Measurements from ENCODE around the gene OR1F1. TPM values are rescaled to one million over a fixed set of nuclear protein-coding genes. Genes with fewer than 3 reads are reported as not detected.

Gene OR1F1
- total and polyA plus RNA-seq, 11 donors = not detected

DNA sequence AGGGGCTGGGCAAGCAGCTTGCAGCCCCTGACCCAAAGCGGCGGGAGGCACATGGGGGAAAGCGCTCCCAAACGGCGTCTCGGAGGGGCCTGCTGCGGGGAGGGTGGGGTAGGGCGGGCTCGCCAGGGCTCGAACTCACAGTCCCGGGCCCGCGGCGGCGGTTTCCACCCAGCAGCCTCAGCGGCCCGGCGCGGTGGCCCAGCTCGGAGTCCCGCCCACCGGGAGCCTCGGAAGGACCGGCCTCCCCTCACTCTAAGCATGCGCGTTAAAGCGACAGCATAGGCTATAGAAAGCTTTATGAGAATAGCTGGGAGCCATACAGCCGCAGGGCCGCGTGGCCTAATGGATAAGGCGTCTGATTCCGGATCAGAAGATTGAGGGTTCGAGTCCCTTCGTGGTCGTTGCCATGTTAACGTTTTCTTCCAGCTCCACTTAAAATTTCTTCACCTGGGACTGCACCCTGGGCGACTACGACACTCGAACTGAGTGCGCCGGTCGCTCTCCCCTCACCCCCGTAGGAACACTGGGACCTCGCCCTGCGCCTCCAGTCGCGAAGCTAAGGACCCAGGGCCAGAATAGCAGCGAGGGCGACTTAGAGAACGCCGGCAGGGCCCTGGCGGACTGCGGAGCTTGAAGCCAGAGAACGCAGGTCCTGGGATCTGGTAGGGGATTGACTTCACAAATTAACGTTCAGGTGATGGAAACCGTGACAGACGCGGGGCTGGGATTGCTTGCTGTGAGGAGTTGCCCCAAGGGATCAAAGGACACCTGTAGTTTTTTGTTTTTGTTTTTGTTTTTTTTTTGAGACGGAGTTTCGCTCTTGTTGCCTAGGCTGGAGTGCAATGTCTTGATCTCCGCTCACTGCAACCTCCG lies 37.4 kb upstream of the OR1F1 start:
- Histone ChIP-seq H3K36me3 (no peaks in the 10 kb centered on the region), H3K4me1 (peaks cover 0 to 32% (median 17%) of the 10 kb centered on the region in 12 donors), H3K4me3 (peak overlapping the region; percentile 24 to 82 (median 71)), H3K27me3 (no peaks in the 10 kb centered on the region), H3K9me3 (peaks cover 0 to 7% (median 0%) of the 10 kb centered on the region in 12 donors), H3K27ac (peak overlapping the region; percentile 51 to 94 (median 88))
- WGBS, 4 donors = 1 to 5% (median 2%) methylated on average over 33 to 62 of the region's 62 CpGs
- ATAC-seq (peak; percentile 91 to 94 (median 94)), DNase-seq (peak; percentile 94 to 96 (median 95))
- TF ChIP-seq POLR2A (IDR thresholded peaks at IDR 0.05) (peak in 1 of 2 donors; percentile 49), CTCF (IDR thresholded peaks at IDR 0.05) (peak in 1 of 12 donors; percentile 8)
- intact Hi-C loops (cut with DNase I) = loop anchor here in 1 of 10 donors (5.0 kb wide), 1 partner anchor 112 kb away; no protein-coding TSS in a partner anchor

- no peaks in the 10 kb centered on the region for H3K27me3 ChIP-seq
- H3K27ac ChIP-seq = peak overlapping the region in 8 of 12 donors; percentile 17 to 76 (median 53)
- ATAC-seq = no peak
- intact Hi-C loops (cut with DNase I) = loop anchor here in 1 of 10 donors (5.0 kb wide), 1 partner anchor 110 kb away; no protein-coding TSS in a partner anchor
- WGBS, 4 donors = 5 to 6% (median 5%) methylated on average over 15 of the region's 15 CpGs
- DNase-seq = peak in 1 of 5 donors; percentile 16
- peaks cover 0 to 9% (median 0%) of the 10 kb centered on the region in 12 donors for H3K9me3 ChIP-seq
- no peaks in the 10 kb centered on the region for H3K36me3 ChIP-seq
- no peak for TF ChIP-seq POLR2A (IDR thresholded peaks at IDR 0.05)
- TF ChIP-seq CTCF (IDR thresholded peaks at IDR 0.05) = no peak
- H3K4me1 ChIP-seq = peaks cover 0 to 29% (median 17%) of the 10 kb centered on the region in 12 donors
- peak overlapping the region in 11 of 12 donors; percentile 31 to 82 (median 73) for H3K4me3 ChIP-seq
Measured at GRCh38 chr16:3152027-3152276, 36.1 kb upstream of the OR1F1 start.

DNA sequence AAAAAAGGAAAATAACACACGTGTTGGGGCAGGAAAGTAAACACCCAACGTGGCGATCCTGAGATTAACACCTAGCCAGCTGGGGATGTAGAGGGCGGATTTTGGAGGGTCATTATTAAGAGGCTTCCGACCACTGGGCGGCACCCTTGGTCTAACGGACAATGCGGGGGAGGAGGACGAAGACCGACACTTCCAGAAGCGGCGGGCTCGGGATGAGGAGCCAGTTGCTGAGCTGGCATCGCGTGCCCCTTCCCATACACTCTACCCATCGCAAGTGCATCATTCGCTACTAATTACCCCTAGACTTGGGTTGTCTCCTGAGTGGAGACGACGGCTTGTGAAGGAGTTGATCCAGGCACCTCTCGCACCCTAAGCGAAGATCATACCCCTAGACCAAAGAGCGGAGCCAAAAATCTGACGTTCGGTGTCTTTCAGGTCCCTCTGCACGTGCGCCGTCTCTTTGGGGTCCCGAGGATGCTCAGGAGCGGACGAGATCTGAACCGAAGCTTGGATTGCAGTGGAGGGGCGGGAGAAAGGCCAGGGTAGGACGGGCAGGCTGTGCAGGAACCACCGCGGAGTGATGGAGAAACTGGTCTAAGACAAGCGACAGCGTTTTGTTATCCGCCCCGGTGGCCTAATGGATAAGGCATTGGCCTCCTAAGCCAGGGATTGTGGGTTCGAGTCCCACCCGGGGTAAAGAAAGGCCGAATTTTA lies 35.6 kb upstream of the OR1F1 start:
- no peaks in the 10 kb centered on the region for H3K36me3 ChIP-seq
- H3K4me1 ChIP-seq = peaks cover 0 to 29% (median 18%) of the 10 kb centered on the region in 12 donors
- intact Hi-C loops (cut with DNase I) = loop anchor here in 1 of 10 donors (5.0 kb wide), 1 partner anchor 110 kb away; no protein-coding TSS in a partner anchor
- 1 to 3% (median 1%) methylated on average over 37 to 42 of the region's 42 CpGs for WGBS, 4 donors
- DNase-seq = peak; percentile 82 to 89 (median 87)
- peak overlapping the region in 10 of 12 donors; percentile 12 to 76 (median 50) for H3K27ac ChIP-seq
- TF ChIP-seq POLR2A (IDR thresholded peaks at IDR 0.05) = no peak
- TF ChIP-seq CTCF (IDR thresholded peaks at IDR 0.05) = peak in 11 of 12 donors; percentile 10 to 59 (median 39)
- H3K27me3 ChIP-seq = no peaks in the 10 kb centered on the region
- H3K9me3 ChIP-seq = peaks cover 0 to 9% (median 0%) of the 10 kb centered on the region in 12 donors
- ATAC-seq = peak; percentile 25 to 53 (median 44)
- peak overlapping the region in 11 of 12 donors; percentile 31 to 82 (median 73) for H3K4me3 ChIP-seq
